HG03025 (cell line): ENCODE results near the gene NR2E1.

Experiments used
- ATAC-seq: cut with Tn5 transposase; IDR thresholded peaks from one replicate; pipeline ENCODE4 v1.9.1; 2021; ENCODE audit warnings: mild to moderate bottlenecking, moderate library complexity; ENCODE audit not compliant: unreplicated experiment, low FRiP score

The NR2E1 gene

GRCh38 chr6:108170332-108171290 lies 4.8 kb downstream of the NR2E1 start:
- ATAC-seq, result no peak

DNA sequence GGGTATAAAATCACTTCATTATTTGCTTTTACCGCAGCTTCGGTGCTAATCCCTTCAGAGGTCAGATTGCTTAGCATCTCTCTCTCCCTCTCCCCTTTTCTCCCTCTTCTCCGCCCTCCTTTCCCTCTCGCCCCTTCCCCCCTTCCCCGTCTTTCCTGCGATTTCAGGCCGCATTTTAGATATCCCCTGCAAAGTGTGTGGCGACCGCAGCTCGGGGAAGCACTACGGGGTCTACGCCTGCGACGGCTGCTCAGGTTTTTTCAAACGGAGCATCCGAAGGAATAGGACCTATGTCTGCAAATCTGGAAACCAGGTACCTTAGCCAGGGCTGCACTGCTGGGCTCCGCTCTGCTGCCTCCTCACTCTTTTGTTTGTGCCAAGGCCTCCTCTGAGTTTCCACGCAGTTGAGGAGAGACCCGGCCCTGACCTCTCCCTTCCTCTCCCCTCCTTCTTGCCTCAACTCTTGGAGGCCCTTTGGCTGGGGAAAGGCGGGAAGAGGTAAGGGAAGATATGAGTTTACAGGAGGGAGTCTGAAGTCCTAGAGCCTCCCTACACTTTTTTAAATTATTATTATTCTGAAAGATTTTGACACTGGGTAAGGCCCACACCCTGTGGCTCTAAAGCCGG lies 5.6 kb downstream of the NR2E1 start:
- no peak for ATAC-seq

- no peak for ATAC-seq
These were observed 6.2 kb downstream of the NR2E1 start for GRCh38 chr6:108171918-108172516.

DNA sequence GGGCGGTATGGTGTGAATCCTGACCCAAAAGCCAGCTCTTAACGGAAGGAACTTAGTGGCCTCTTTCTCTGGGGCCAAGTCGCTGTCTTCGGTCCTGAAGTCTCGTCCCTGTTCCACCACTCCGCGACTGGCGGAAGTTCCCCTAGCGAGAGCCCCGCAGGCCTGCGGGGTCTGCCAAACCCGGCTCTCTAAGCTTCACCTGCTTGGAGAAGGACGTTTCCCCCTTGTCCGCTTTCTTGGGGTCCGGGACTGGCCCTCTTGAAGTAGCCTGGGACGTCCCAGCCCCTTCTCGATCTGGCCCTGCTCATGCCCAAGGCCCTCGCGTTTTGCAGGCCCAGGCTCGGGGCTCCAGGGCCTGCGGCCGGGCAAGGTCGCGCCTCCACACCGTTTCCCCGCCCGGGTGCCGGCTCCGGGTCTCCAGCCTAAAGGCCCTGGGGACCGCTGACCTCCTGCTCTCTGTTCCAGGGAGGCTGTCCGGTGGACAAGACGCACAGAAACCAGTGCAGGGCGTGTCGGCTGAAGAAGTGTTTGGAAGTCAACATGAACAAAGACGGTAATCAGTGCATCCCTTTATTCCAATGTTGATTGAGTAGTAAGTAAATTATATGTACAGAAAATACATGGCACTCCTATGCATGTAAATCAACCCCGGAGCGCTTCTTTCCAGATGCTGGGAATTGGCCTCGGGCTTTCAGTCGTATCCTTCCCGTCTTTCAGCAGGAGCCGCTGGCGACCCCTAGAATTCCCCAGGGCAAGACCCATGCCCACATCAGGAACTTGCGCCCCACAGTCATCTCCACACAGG lies 8.8 kb downstream of the NR2E1 start:
- ATAC-seq, result no peak

- ATAC-seq, result no peak
These were observed 9.4 kb downstream of the NR2E1 start for GRCh38 chr6:108175176-108175591.

GRCh38 chr6:108175592-108176279 lies 9.9 kb downstream of the NR2E1 start:
- no peak for ATAC-seq

DNA sequence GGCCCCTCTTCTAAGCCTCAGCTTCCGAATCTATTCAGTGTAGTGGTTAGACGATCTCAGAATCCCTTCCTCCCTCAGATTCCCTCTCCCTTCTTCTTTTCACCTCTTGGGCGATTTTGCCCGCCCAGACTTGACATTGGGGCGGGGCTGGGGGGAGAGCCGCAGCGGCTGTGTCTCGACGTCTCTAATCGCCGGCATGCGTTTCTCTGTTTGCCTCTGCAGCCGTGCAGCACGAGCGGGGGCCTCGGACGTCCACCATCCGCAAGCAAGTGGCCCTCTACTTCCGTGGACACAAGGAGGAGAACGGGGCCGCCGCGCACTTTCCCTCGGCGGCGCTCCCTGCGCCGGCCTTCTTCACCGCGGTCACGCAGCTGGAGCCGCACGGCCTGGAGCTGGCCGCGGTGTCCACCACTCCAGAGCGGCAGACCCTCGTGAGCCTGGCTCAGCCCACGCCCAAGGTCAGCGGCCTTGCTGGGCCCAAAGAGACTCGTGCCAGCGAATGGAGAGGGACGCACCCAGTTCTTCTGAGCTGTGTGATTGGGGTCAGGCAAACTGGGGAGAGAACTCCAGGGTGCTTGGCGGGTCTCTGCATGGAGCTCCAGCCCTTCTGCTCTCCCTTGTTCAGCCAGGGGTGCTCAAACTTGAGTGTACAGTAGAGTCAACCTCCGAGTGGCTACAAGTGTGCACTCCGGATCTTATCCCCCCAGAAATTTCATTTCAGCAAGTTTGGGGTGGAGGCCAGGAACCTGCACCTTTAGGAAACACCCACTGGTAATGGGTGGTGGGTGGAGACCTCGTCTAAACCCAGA lies 10.7 kb downstream of the NR2E1 start:
- no peak for ATAC-seq

DNA sequence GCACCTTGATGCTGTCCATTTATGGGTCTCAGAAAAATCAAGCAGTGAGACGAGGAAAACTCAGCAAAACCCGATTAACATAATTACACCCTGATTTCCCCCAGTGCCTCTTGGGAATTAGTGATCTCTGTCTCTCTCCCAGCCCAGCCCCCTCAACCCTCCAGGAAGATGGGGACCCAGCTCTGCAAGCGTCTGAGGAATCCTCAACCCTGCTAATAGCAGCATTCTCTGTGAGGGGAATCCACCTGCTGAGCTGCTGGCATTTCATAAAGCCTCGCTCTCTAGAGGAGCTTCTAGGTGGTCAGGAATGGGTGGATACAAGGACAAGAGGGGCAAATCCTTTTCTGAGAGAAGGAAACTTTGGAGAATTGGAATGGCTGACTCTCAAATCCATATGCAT lies 13.9 kb downstream of the NR2E1 start:
- no peak for ATAC-seq

- ATAC-seq, result no peak
These were observed 14.4 kb downstream of the NR2E1 start for GRCh38 chr6:108180266-108180665.

GRCh38 chr6:108180776-108181175 lies 15.0 kb downstream of the NR2E1 start:
- no peak for ATAC-seq

GRCh38 chr6:108186226-108186625 lies 20.4 kb downstream of the NR2E1 start:
- ATAC-seq, result no peak

GRCh38 chr6:108187519-108187918 lies 21.7 kb downstream of the NR2E1 start:
- ATAC-seq, result no peak

DNA sequence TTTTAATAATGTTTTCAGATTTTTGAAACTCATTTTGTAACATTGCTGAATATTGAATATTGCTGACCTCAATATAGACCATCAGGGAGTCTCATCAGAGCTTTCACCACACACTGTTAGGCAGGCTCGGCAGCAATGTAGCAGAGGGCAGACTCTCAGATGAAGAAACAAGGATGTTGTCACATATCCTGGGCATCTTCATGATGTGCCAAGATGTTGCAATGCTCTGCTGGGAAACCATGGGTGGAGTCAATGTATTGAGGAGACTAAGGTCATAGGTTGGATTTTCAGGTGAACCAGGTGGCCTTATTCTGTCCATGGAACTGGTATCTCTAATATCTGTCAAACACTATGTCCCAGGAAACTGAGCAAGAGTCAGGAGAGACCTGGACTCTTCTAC lies 27.3 kb downstream of the NR2E1 start:
- ATAC-seq, result no peak

DNA sequence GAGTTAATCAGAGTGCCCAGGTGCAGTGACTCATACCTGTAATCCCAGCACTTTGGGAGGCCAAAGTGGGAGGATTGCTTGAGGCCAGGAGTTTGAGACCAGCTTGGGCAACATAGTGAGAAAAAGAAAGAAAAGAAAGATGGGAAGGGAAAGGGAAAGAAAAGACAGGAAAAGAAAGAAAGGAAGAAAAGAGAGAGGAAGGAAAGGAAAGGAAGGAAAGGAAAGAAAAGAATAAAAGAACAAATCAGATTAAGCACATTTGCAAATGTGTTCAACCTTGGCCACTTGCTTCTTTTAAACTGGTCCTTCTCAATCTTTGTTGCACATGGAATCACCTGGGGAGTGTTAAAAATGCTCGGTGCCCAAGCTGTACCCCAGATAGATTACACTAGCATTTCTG lies 28.0 kb downstream of the NR2E1 start:
- no peak for ATAC-seq

GRCh38 chr6:108194503-108194902 lies 28.7 kb downstream of the NR2E1 start:
- ATAC-seq, result no peak

DNA sequence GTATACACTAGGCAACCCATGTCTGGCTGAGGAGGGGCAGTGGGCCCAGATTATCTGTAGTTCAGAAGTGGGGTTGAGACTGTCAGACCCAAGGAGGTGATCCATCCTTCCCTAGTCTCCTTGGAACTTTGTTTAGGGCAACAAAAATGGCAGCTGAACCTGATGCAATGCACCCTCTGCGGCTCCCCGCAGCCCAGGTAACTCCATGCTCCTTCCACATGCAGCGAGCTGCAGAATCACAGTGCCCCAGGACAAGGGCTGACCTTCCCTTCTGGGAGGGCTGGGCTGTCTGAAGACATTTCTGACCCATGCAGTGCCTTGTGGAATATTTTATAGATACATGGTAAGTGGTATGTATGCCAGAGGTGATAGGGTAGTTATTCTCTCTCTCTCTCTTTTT lies 29.4 kb downstream of the NR2E1 start:
- no peak for ATAC-seq

DNA sequence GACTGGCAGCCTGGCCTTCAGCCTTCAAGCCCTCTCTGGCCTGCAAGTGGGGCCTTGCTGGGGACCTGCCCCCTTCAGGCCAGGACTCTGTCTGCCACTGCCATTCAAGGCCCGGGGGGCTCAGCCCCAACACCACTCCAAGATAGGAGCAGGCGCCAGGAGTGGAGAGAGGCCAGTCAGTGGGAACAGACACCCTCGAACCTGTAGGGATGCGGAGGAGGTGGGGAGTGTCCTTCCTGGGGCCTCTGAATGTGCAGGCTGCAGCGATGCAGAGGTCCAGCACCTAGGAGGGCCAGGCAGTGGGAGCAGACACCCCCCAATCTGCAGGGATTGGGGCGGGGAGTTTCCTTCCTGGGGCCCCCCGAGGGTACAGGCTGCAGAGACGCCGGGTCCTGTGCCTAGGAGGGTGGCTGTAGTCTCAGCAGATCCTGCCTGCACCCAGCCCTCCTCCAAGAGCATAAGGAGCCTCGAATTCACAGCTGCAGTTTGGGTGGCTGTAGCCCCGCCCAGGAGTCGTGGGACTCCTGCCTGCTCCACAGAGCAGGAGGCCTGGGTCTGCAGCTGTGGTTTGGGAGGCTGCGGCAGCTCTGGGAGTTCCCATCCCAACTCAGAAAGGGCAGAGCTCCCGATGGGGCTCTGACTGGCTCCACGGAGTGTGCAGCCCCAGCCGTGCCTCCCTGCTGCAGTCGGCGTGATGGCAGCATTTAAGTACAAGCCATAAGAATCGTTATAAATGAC lies 33.1 kb downstream of the NR2E1 start:
- no peak for ATAC-seq

- ATAC-seq, result no peak
These were observed 34.4 kb downstream of the NR2E1 start for GRCh38 chr6:108200186-108200585.

GRCh38 chr6:108200631-108201030 lies 34.8 kb downstream of the NR2E1 start:
- no peak for ATAC-seq
